Muscle layer of duodenum (tissue), 2 donors: ENCODE measurements around the gene TGM2.
"Not testable (repeated sequence)": the region's sequence is repeated elsewhere in the genome, so short reads cannot be mapped to it uniquely, and the experiment has no call there.

Source experiments
- H3K27ac ChIP-seq: one replicate; pipeline ENCODE4 v1.7.0; 2013; ENCODE audit warnings: mild to moderate bottlenecking, low read length
- H3K27me3 ChIP-seq: one replicate; pipeline ENCODE4 v1.7.0; 2013; ENCODE audit warnings: low read depth, mild to moderate bottlenecking, control low read depth, low read length
- H3K36me3 ChIP-seq, 2 donors: one replicate each; pipeline ENCODE4 v1.7.0; 2013; ENCODE audit warnings: low read length in 2 of 2, control low read depth in 1 of 2, mild to moderate bottlenecking in 1 of 2; ENCODE audit not compliant: insufficient read depth in 2 of 2, control insufficient read depth in 1 of 2
- H3K4me1 ChIP-seq, 2 donors: one replicate each; pipeline ENCODE4 v1.7.0; 2013; ENCODE audit warnings: low read length in 2 of 2, mild to moderate bottlenecking in 2 of 2, control low read depth in 1 of 2, moderate library complexity in 1 of 2; ENCODE audit not compliant: insufficient read depth in 2 of 2, control insufficient read depth in 1 of 2
- H3K4me3 ChIP-seq, 2 donors: one replicate each; pipeline ENCODE4 v1.7.0; 2013; ENCODE audit warnings: low read length in 2 of 2, low read depth in 1 of 2, mild to moderate bottlenecking in 1 of 2
- H3K9me3 ChIP-seq, 2 donors: one replicate each; pipeline ENCODE4 v1.7.0; 2013; ENCODE audit warnings: low read length in 2 of 2, control low read depth in 1 of 2, mild to moderate bottlenecking in 1 of 2; ENCODE audit not compliant: control insufficient read depth in 1 of 2
- donor health status: healthy.

Gene TGM2

DNA sequence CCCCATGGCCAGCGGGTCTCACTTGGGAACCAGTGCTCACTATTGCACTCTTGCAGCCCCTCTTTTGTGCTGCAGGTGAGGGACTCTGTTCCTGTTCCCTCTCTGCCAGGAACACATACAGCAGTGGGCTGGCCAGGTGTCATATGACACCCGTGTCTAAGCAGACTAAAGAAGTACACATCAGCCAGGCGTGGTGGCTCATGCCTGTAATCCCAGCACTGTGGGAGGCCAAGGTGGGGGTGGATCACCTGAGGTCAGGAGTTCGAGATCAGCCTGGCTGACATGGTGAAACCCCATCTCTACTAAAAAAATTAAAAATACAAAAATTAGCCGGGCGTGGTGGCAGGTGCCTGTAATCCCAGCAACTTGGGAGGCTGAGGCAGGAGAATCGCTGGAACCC is 57.2 kb downstream of the TGM2 start:
- not testable (repeated sequence) for H3K27me3 ChIP-seq, H3K4me3 ChIP-seq, H3K27ac ChIP-seq, H3K9me3 ChIP-seq, H3K36me3 ChIP-seq
- peaks cover 10 to 13% of the 10 kb centered on the region in 2 donors for H3K4me1 ChIP-seq

DNA sequence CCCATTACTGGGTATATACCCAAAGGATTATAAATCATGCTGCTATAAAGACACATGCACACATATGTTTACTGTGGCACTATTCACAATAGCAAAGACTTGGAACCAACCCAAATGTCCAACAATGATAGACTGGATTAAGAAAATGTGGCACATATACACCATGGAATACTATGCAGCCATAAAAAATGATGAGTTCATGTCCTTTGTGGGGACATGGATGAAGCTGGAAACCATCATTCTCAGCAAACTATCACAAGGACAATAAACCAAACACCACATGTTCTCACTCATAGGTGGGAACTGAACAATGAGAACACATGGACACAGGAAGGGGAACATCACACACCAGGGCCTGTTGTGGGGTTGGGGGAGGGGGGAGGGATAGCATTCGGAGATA is 57.7 kb downstream of the TGM2 start:
- H3K9me3 ChIP-seq, H3K27me3 ChIP-seq, H3K4me3 ChIP-seq, H3K36me3 ChIP-seq, H3K27ac ChIP-seq: not testable (repeated sequence)
- H3K4me1 ChIP-seq: peaks cover 10 to 13% of the 10 kb centered on the region in 2 donors

DNA sequence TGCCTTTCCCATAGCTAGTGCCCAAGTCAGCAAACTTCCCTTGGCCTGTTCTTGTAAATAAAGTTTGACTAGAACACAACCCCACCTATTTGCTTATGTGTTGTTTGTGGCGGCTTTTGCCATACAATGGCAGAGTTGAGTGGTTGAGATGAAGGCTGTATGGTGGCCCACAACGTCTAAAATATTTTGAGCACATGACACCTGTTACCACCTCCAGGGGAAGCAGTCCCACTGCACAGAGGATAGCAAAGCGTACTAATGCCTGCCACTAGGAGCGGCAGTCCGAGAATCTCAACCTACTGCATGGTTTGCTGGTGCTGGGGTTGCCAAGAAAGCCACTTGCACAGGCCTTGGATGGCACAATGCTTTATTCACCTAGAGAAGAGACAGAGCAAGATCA is 58.6 kb downstream of the TGM2 start:
- no peaks in the 10 kb centered on the region for H3K36me3 ChIP-seq
- H3K27ac ChIP-seq: no peak overlapping the region
- no peak overlapping the region for H3K4me3 ChIP-seq
- H3K4me1 ChIP-seq: peaks cover 10 to 13% of the 10 kb centered on the region in 2 donors
- no peaks in the 10 kb centered on the region for H3K27me3 ChIP-seq
- H3K9me3 ChIP-seq: no peaks in the 10 kb centered on the region

DNA sequence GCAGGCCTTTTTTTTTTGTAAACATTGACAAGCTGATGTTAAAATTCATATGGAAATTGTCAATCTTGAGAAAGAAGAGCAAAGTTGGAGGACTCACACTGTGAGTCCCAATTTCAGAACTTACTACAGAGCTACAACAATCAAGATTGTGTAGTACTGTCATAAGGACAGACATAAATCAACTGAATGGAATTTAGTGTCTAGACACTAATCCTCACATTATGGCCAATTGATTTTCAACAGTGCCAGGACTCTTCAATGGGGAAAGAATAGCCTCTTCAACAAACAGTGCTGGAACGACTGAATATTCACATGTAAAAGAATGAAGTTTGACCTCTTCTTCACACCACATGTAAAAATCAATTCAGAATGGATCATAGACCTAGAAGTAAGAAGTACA is 60.8 kb downstream of the TGM2 start:
- Histone ChIP-seq H3K4me1 (peaks cover 5 to 9% of the 10 kb centered on the region in 2 donors), H3K9me3 (no peaks in the 10 kb centered on the region)

DNA sequence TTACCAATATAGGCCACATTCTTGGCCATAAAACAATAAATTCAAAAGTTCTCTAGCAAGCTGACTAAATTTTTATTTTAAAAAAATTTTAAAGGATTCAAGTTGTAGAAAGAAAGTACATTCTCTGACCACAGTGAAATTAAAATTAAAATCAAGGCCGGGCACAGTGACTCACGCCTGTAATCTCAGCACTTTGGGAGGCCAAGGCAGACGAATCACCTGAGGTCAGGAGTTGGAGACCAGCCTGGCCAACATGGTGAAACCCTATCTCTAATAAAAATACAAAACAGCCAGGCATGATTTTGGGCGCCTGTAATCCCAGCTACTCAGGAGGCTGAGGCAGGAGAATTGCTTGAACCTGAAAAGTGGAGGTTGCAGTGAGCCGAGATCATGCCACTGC is 62.9 kb downstream of the TGM2 start:
- not testable (repeated sequence) for H3K9me3 ChIP-seq, H3K36me3 ChIP-seq, H3K4me1 ChIP-seq, H3K4me3 ChIP-seq, H3K27ac ChIP-seq, H3K27me3 ChIP-seq

More for the DNA sequence above, 60.8 kb downstream of the TGM2 start:
- H3K27ac ChIP-seq: no peak overlapping the region
- no peaks in the 10 kb centered on the region for H3K36me3 ChIP-seq
- no peak overlapping the region for H3K4me3 ChIP-seq
- H3K27me3 ChIP-seq: no peaks in the 10 kb centered on the region

DNA sequence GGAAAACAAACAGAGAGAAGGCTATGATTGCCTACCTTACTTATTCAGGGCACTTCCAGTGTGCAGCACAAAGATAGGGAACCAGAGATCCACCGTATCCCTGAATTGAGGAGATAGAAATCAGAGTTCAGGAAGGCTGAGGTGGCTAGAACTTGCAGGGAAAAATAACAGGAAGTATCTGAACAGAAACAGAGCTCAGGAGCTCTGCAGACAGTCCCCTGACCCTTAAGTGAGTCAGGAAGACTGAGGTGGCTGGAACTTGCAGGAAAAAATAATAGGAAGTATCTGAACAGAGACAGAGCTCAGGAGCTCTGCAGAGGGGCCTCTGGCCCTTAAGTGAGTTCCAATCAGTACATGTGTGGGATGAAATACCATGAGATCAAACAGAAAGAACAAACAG is 66.1 kb downstream of the TGM2 start:
- no peaks in the 10 kb centered on the region for H3K9me3 ChIP-seq
- no peaks in the 10 kb centered on the region for H3K36me3 ChIP-seq
- H3K27me3 ChIP-seq: no peaks in the 10 kb centered on the region
- no peak overlapping the region for H3K27ac ChIP-seq
- peaks cover 7 to 12% of the 10 kb centered on the region in 2 donors for H3K4me1 ChIP-seq
- H3K4me3 ChIP-seq: no peak overlapping the region

DNA sequence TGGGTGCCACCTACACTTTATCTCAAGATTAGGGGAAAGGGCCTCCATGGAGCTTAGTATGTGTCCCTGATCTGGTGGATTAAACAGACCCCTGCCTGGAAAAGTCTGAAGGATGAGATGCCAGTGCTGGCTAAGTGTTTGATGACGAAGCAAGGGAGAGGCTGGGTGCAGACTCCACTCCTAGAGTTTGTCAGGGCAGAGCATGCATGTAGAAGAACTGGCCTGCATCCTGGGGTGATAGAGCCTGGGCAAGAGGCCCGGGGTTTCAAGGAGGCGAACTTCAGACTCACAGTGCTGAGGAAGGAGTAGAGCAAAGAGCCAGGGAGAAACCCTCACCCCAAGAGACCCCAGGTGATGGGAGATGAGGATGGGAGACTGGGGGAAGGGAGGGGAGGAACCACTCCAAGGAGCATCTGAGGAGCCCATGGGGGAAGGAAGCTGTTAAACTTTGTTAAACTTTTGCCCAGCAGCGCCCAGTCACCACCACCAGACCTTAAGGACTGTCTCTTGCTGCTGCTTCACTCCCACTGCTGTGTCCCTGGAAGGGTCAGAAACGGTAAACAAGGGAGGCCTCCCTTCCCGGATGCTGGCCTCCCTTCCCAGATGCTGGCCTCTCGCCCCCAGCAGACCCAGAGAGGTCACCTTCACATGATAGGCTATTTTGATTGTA is 69.9 kb downstream of the TGM2 start:
- Histone ChIP-seq H3K36me3 (peaks cover 5 to 6% of the 10 kb centered on the region in 2 donors), H3K27ac (peak overlapping the region; percentile 32), H3K4me1 (peaks cover 13 to 27% of the 10 kb centered on the region in 2 donors), H3K4me3 (no peak overlapping the region), H3K9me3 (no peaks in the 10 kb centered on the region), H3K27me3 (no peaks in the 10 kb centered on the region)

DNA sequence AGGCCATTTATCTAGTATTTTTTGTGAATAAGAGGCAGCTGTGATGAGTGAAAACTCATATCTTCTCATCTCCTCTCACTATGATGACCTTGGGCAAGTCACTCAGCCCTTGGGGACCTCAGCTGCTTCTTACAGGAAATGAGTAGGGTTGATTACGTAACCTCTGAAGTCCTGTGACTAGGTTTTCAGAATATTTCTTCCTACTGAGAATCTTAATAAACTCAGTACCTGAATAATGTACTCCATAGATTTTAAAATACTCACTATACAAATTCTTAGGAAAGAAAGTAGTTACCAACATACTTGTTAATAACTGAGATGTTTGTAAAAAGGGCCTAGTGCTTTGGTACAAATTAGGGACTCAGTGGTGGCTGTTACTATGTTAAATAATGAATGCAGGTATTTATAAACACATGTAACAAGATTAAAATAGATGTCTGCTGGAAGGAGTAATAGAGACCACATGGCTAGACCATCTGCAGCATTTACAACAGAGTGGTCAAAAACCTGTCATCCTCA is 70.6 kb downstream of the TGM2 start:
- peak overlapping the region; percentile 32 for H3K27ac ChIP-seq
- H3K9me3 ChIP-seq: no peaks in the 10 kb centered on the region
- H3K36me3 ChIP-seq: peaks cover 12% of the 10 kb centered on the region in 2 donors
- H3K4me3 ChIP-seq: no peak overlapping the region
- H3K4me1 ChIP-seq: peaks cover 13 to 29% of the 10 kb centered on the region in 2 donors
- H3K27me3 ChIP-seq: no peaks in the 10 kb centered on the region

DNA sequence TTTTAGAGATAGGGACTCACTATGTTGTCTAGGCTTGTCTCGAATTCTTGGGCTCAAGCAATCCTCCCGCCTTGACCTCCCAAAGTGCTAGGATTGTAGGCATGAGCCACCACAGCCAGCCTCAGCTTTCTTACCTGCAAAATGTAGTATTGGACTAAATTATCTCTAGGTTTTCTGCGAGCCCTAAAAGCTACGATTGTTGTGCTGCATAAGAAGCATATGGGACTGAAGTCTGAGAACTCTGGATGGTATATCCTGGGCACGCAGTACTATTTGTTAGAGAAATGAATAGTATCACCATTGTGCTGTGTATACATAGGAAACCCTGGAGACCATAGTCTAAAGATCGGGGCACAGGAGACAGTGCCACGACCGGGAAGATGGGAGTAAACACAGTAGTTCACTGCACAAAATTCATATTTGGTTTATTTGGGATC is 71.4 kb downstream of the TGM2 start:
- Histone ChIP-seq H3K36me3 (peaks cover 15% of the 10 kb centered on the region in 2 donors), H3K9me3 (no peaks in the 10 kb centered on the region), H3K4me3 (no peak overlapping the region), H3K27ac (no peak overlapping the region), H3K4me1 (peaks cover 13 to 29% of the 10 kb centered on the region in 2 donors), H3K27me3 (no peaks in the 10 kb centered on the region)

DNA sequence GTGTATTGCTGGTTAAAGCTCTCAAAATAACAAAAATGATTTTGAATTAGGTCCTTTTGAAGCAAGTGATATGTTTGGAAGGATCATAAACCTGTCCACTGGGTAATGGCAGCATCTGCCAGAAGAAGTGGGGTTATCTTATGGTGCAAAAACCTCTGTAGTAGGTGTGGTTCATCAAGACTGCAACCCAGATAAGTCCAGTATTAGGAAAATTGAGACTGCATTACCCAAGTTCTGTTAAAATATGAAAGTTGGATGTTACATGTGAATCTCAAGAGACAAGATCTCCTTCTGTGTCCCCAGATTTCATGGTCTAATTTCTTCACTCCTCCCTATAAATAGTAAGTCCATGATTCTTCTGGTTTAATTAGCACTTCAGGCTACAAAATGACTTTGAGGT is 72.2 kb downstream of the TGM2 start:
- H3K27me3 ChIP-seq: no peaks in the 10 kb centered on the region
- H3K27ac ChIP-seq: no peak overlapping the region
- no peaks in the 10 kb centered on the region for H3K9me3 ChIP-seq
- H3K4me1 ChIP-seq: peaks cover 13 to 29% of the 10 kb centered on the region in 2 donors
- H3K4me3 ChIP-seq: no peak overlapping the region
- H3K36me3 ChIP-seq: peaks cover 17 to 18% of the 10 kb centered on the region in 2 donors

DNA sequence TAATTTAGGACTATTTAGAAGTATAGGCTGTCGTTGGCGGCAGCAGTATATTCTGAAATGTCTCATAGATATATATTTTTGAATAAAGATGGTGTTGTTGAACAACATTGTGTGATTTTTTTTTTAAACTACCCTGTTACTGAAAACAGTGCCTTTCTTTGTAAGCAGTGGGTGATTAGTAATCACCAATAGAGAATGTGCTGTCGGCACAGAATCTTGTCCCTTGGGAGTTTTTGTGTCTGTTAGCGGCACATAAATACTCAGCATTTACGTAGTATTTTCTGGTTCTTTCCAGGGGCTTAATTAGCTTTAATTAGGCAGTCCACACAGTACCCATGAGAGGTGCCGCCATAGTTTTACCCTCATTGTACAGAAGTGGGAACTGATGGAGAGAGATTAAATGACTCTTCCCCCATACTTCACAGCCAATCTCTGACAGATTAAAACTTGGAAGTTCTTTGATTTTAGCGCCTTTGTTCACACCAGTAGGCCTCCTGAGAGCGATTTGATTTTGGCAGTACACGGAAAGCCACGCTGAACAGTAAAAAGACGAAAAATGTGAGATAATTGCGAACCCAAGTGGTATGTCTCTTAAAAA is 72.7 kb downstream of the TGM2 start:
- no peak overlapping the region for H3K4me3 ChIP-seq
- H3K4me1 ChIP-seq: peaks cover 13 to 29% of the 10 kb centered on the region in 2 donors
- no peaks in the 10 kb centered on the region for H3K9me3 ChIP-seq
- H3K36me3 ChIP-seq: peaks cover 17 to 18% of the 10 kb centered on the region in 2 donors
- H3K27ac ChIP-seq: peak overlapping the region; percentile 70
- no peaks in the 10 kb centered on the region for H3K27me3 ChIP-seq
